D721Med (cell line): Measurements from ENCODE around the gene ACOT7.

Experiments used
- DNase-seq: peaks from one replicate; pipeline ENCODE4 v3.0.0; 2011; ENCODE audit warnings: low spot score; ENCODE audit not compliant: insufficient read length
- FAIRE-seq: peaks from 2 replicates; lab custom pipeline; 2011; peaks lifted over from hg19 to GRCh38; lab: Jason Lieb, UNC
- CTCF ChIP-seq: IDR thresholded peaks from 2 replicates; pipeline ENCODE4 v1.5.1; 2012; ENCODE audit warnings: mild to moderate bottlenecking, control low read depth; ENCODE audit not compliant: insufficient read depth; ENCODE audit errors: missing control alignments

ACOT7 gene

GRCh38 chr1:6345009-6345408 is 48.6 kb downstream of the ACOT7 start:
- no peak for TF ChIP-seq CTCF
- FAIRE-seq (no peak), DNase-seq (no peak)

GRCh38 chr1:6343506-6344405 is 49.8 kb downstream of the ACOT7 start:
- TF ChIP-seq CTCF, result peak; percentile 98
- peak; percentile 38 for DNase-seq
- FAIRE-seq, result no peak

GRCh38 chr1:6342056-6342455 is 51.5 kb downstream of the ACOT7 start:
- FAIRE-seq, result no peak
- no peak for TF ChIP-seq CTCF
- DNase-seq, result no peak

- DNase-seq, result no peak
- TF ChIP-seq CTCF, result no peak
- no peak for FAIRE-seq
These were observed 54.9 kb downstream of the ACOT7 start for GRCh38 chr1:6338695-6339094.

GRCh38 chr1:6336776-6337622 is 56.6 kb downstream of the ACOT7 start:
- DNase-seq (no peak), FAIRE-seq (no peak)
- no peak for TF ChIP-seq CTCF

- no peak for TF ChIP-seq CTCF
- DNase-seq (no peak), FAIRE-seq (no peak)
These were observed 59.1 kb downstream of the ACOT7 start for GRCh38 chr1:6334261-6334993.
